Measurements from ENCODE around the gene ATOH8. TPM values are rescaled to one million over a fixed set of nuclear protein-coding genes. Genes with fewer than 3 reads are reported as not detected.

Gene ATOH8
- total RNA-seq, 1 donor from 2014 or later = 13.8 TPM

DNA sequence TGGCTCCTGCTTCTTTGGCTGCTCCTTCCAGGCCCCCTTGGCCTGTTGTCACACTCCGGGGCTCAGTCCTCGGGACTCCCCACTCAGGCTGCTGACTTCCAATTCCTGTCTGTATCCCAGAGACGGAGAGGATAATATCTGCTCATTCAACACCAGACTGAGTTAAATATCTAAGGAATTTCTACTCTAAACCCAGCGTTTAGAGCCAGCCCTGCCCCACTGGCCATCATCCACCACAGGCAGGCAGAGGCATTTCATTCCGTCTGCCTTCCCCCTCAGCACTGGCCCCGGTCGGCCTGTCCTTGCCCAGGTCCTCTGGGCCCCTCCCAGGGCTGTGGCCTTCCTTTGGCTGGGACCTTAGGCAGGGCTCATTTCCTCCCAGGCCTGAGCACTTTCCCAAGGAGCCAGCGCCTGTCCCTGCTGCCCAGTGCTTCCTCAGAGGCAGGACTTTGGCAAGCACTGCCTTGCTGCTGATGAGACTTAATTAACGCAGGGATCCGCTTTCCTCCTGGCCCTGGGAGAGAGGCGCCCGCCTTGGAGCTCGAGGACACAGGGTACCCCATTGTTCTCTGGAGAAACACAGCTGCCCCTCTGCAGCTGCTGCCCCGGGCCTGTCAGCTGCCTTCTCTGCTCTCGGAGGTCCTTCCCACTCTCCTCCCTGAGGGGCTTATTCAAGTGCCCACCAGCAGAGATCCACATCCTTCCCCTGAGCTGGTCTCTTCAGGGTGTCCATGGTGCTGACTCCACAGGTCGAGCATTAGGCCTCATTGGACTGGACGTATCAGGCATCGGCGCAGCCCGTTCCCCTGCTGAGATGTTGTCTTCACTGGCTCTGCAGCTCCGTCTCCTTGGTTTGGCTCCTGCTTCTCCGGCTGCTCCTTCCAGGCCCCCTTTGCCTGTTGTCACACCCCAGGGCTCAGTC lies 42.8 kb downstream of the ATOH8 start:
- no peak for TF ChIP-seq CTCF (IDR thresholded peaks at IDR 0.05; ENCODE audit: unreplicated experiment)
- DNase-seq (ENCODE audit: low spot score in 2 of 2, unreplicated experiment in 2 of 2) = no peak
- no peak overlapping the region for H3K4me3 Mint-ChIP-seq

DNA sequence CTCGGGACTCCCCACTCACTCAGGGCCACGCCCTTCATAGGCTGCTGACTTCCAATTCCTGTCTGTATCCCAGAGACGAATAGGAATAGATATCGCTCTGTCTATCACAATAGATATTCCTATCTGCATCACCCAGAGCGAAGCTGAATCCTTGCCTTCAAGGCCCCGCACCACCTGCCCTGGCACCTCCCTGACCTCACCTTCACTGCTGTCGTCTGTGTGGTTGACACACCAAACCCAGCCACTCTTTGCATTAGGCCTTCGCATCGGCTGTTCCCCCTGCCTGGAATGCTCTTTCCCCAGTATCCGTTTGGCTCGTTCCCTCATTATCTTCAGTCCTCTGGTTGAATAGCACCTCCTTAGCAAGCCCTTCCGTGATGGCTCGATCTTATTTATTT lies 43.5 kb downstream of the ATOH8 start:
- Mint-ChIP-seq H3K4me1 (peaks cover 56% of the 10 kb centered on the region), H3K27ac (no peak overlapping the region), H3K4me3 (no peak overlapping the region), H3K27me3 (ENCODE audit: low read depth) (no peaks in the 10 kb centered on the region), H3K9me3 (peaks cover 8% of the 10 kb centered on the region), H3K36me3 (no peaks in the 10 kb centered on the region)
- TF ChIP-seq CTCF (IDR thresholded peaks at IDR 0.05; ENCODE audit: unreplicated experiment) = no peak
- DNase-seq (ENCODE audit: low spot score in 2 of 2, unreplicated experiment in 2 of 2) = no peak

More for the DNA sequence above, 42.8 kb downstream of the ATOH8 start:
- H3K27ac Mint-ChIP-seq = no peak overlapping the region
- H3K9me3 Mint-ChIP-seq = peaks cover 8% of the 10 kb centered on the region
- no peaks in the 10 kb centered on the region for H3K27me3 Mint-ChIP-seq (ENCODE audit: low read depth)
- H3K36me3 Mint-ChIP-seq = no peaks in the 10 kb centered on the region
- H3K4me1 Mint-ChIP-seq = peaks cover 60% of the 10 kb centered on the region

DNA sequence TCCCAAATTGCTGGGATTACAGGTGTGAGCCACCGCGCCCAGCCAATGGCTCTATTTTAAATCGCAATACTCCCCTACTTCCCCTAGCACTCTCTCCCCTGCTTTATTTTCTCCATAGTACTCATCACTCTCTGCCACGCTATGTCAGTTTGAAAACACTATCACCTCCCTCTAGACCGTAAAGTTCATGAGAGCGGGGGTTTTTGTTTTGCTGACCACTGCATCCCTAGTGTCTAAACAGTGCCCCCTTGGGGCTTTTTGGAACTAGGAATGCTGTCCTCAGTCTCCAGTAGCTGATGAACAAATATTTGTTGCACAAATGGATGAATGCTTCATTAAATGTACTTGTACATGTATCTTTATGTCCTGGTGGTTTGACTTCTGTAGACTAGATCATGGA lies 44.1 kb downstream of the ATOH8 start:
- peaks cover 50% of the 10 kb centered on the region for H3K4me1 Mint-ChIP-seq
- peaks cover 8% of the 10 kb centered on the region for H3K9me3 Mint-ChIP-seq
- DNase-seq (ENCODE audit: low spot score in 2 of 2, unreplicated experiment in 2 of 2) = no peak
- no peaks in the 10 kb centered on the region for H3K27me3 Mint-ChIP-seq (ENCODE audit: low read depth)
- no peak overlapping the region for H3K4me3 Mint-ChIP-seq
- TF ChIP-seq CTCF (IDR thresholded peaks at IDR 0.05; ENCODE audit: unreplicated experiment) = no peak
- H3K27ac Mint-ChIP-seq = no peak overlapping the region
- no peaks in the 10 kb centered on the region for H3K36me3 Mint-ChIP-seq

- DNase-seq (ENCODE audit: low spot score in 2 of 2, unreplicated experiment in 2 of 2) = no peak
- Mint-ChIP-seq H3K4me3 (no peak overlapping the region), H3K27ac (no peak overlapping the region), H3K36me3 (no peaks in the 10 kb centered on the region), H3K4me1 (peaks cover 38% of the 10 kb centered on the region), H3K9me3 (peaks cover 8% of the 10 kb centered on the region), H3K27me3 (ENCODE audit: low read depth) (no peaks in the 10 kb centered on the region)
- TF ChIP-seq CTCF (IDR thresholded peaks at IDR 0.05; ENCODE audit: unreplicated experiment) = no peak
Measured at GRCh38 chr2:85799215-85799956, 45.6 kb downstream of the ATOH8 start.

DNA sequence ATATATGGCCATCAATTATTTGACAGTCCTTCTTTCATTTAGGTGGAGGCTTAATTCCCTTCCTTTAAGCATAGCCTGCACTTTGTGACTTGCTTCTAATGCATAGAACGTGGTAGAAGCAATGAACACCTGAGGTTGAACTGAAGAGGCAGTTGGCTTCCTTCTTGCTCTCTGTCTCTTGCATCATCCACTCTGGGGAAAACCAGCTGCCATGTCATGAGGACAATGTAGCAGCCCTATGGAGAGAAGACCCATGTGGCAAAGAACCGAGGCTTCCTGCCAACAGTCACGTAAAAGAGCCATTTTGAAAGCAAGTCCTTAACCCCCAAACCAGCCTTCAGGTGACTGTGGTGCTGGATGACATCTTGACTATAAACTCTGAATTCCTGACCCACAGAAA lies 46.8 kb downstream of the ATOH8 start:
- no peak for DNase-seq (ENCODE audit: low spot score in 2 of 2, unreplicated experiment in 2 of 2)
- Mint-ChIP-seq H3K9me3 (peaks cover 8% of the 10 kb centered on the region), H3K27ac (no peak overlapping the region), H3K36me3 (no peaks in the 10 kb centered on the region), H3K4me1 (peaks cover 26% of the 10 kb centered on the region), H3K4me3 (no peak overlapping the region), H3K27me3 (ENCODE audit: low read depth) (no peaks in the 10 kb centered on the region)
- no peak for TF ChIP-seq CTCF (IDR thresholded peaks at IDR 0.05; ENCODE audit: unreplicated experiment)

All from mesothelial cell of epicardium (in vitro differentiated cells).